PFSK-1 (cell line): ENCODE measurements around the gene KSR1.

Experiments used
- FOXP2 ChIP-seq: optimal IDR thresholded peaks from 2 replicates; pipeline ENCODE3; 2011; ENCODE audit warnings: borderline replicate concordance, control low read depth, inconsistent platforms; ENCODE audit not compliant: insufficient read depth; ENCODE audit errors: extremely low read length, extremely low read depth
- POLR2AphosphoS5 ChIP-seq: IDR thresholded peaks from 2 replicates; pipeline ENCODE4 v1.6.1; 2012; ENCODE audit warnings: low read depth, mild to moderate bottlenecking, control low read depth, low read length, moderate library complexity
- REST ChIP-seq, 2 experiments: IDR thresholded peaks; 2 replicates each; pipeline versions ENCODE4 v1.6.1 to v1.8.0; 2011 to 2012; ENCODE audit warnings: low read depth in 2 of 2, low read length in 2 of 2, control low read depth in 1 of 2, inconsistent platforms in 1 of 2, mild to moderate bottlenecking in 1 of 2, moderate library complexity in 1 of 2; ENCODE audit not compliant: insufficient read depth in 1 of 2
- SIN3A ChIP-seq: IDR thresholded peaks from 2 replicates; pipeline ENCODE4 v1.6.1; 2012; ENCODE audit warnings: mild to moderate bottlenecking, low read length, moderate library complexity, borderline replicate concordance; ENCODE audit not compliant: insufficient read depth
- TAF1 ChIP-seq: IDR thresholded peaks from 2 replicates; pipeline ENCODE4 v1.6.1; 2012; ENCODE audit warnings: low read length, control low read depth, borderline replicate concordance; ENCODE audit not compliant: insufficient read depth

KSR1 gene

DNA sequence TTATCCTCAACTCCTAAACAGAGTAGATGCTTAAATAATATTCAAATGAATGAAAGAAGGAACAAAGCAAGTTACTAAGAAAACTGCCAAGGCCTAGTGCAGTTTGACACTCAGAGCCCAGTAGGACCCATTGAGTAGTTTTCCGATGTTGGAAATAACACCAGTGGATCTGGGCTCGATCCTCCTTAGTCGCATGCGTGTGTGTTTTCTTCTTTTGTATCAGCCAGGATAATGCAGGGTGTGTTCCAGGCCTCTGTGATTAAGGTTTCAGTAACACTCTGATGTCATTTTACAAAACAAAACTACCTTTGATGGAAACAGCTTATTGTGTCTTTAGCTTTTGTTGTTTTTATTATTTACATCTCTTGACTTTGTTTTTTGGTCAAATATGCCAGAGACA is 24.5 kb downstream of the KSR1 start:
- TF ChIP-seq FOXP2, result no peak
- no peak for TF ChIP-seq REST (IDR thresholded peaks at IDR 0.05; ENCODE audit: insufficient read depth in 1 of 2, low read depth in 2 of 2, low read length in 2 of 2)
- TF ChIP-seq POLR2AphosphoS5, result no peak
- TF ChIP-seq TAF1, result no peak

DNA sequence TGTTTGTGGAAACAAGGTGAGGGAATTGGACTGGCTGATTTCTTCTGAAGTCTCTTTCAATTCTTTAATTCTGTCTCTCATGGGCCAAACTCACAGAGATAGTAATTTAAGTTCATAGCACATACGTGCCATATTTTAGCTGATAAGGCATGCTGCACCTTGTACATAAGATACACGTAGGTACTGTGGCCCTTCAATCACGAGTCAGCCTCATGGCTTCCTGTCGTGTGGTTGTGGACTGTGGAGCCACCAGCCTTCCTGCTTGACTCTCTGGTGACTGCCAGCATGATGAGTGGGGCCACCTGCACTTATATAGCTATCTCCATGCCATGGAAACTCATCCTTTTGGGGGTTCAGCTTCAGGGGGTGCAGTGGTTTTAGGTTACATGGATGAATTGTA is 25.1 kb downstream of the KSR1 start:
- TF ChIP-seq FOXP2, result no peak
- no peak for TF ChIP-seq TAF1

- TF ChIP-seq FOXP2 (no peak), SIN3A (no peak), POLR2AphosphoS5 (no peak), REST (IDR thresholded peaks at IDR 0.05; ENCODE audit: insufficient read depth in 1 of 2, low read depth in 2 of 2, low read length in 2 of 2) (no peak), TAF1 (no peak)
These were observed 28.9 kb downstream of the KSR1 start for GRCh38 chr17:27485125-27485524.

GRCh38 chr17:27485716-27486495 is 29.7 kb downstream of the KSR1 start:
- TF ChIP-seq REST (IDR thresholded peaks at IDR 0.05; ENCODE audit: insufficient read depth in 1 of 2, low read depth in 2 of 2, low read length in 2 of 2) (no peak), TAF1 (no peak), FOXP2 (no peak)

GRCh38 chr17:27486741-27487140 is 30.5 kb downstream of the KSR1 start:
- no peak for TF ChIP-seq POLR2AphosphoS5
- no peak for TF ChIP-seq FOXP2
- no peak for TF ChIP-seq TAF1
- no peak for TF ChIP-seq SIN3A
- no peak for TF ChIP-seq REST (IDR thresholded peaks at IDR 0.05; ENCODE audit: insufficient read depth in 1 of 2, low read depth in 2 of 2, low read length in 2 of 2)
